ENCODE measurements around the gene GRN. TPM values are rescaled to one million over a fixed set of nuclear protein-coding genes. Genes with fewer than 3 reads are reported as not detected.

The GRN gene
- total and polyA plus RNA-seq, 2 of the 13 experiments (the other 11 are each of a cell fraction or from before 2014, with no cell fraction given) = 86.6 to 143 TPM

GRCh38 chr17:44378171-44378705 is 33.1 kb downstream of the GRN start (continued):
- TF ChIP-seq ZNF687 (CRISPR knock-in tag; IDR thresholded peaks at IDR 0.05) = 0 out of 2 replicates have a peak, but pooled peaks have one; percentile 20
- TF ChIP-seq POLR2AphosphoS2 (IDR thresholded peaks at IDR 0.05; ENCODE audit: low read depth, low read length) = no peak
- no peak for TF ChIP-seq PRPF4 (IDR thresholded peaks at IDR 0.05; ENCODE audit: low read depth, low read length, poor library complexity, severe bottlenecking)
- no peak for TF ChIP-seq SMARCE1 (IDR thresholded peaks at IDR 0.05; ENCODE audit: borderline replicate concordance)
- no peak for TF ChIP-seq ZBTB34 (CRISPR knock-in tag; IDR thresholded peaks at IDR 0.05)

- Histone ChIP-seq H3K27ac (ENCODE audit: extremely low read length, insufficient read depth, low read length) (no peak overlapping the region), H3K4me1 (ENCODE audit: insufficient read depth, low read length) (peaks cover 26% of the 10 kb centered on the region), H3K4me3 (replicated peaks in 1 of 3; ENCODE audit: insufficient read depth in 1 of 3, low read depth in 2 of 3, low read length in 3 of 3) (no peak overlapping the region), H3K27me3 (ENCODE audit: control insufficient read depth in 1 of 2, insufficient read depth in 2 of 2, low read length in 2 of 2) (peaks cover 18 to 63% of the 10 kb centered on the region in 2 experiments), H4K20me1 (ENCODE audit: insufficient read depth, low read length) (no peaks in the 10 kb centered on the region; the same call in 1 of the 2 replicates), H3K36me3 (replicated peaks in 1 of 2; ENCODE audit: control insufficient read depth in 1 of 2, insufficient read depth in 2 of 2, low read length in 2 of 2) (no peaks in the 10 kb centered on the region), H3K9ac (ENCODE audit: insufficient read depth, low read depth, low read length) (no peak overlapping the region), H2AFZ (ENCODE audit: low read length) (no peak overlapping the region), H3K9me3 (ENCODE audit: low read length) (no peaks in the 10 kb centered on the region), H3K4me2 (ENCODE audit: low read depth, low read length) (no peak overlapping the region), H3K79me2 (ENCODE audit: insufficient read depth, low read length) (no peaks in the 10 kb centered on the region)
- intact Hi-C loops (cut with micrococcal nuclease; ENCODE audit: unreplicated experiment) = no loop called here
- in situ Hi-C loops (cut with HindIII; ENCODE audit: extremely low pct_ligation_motif_present, low pct_unique_long_range_greater_than_20kb) = no loop called here
- BruUV-seq (replicated peaks) = no TSS peak
- WGBS (ENCODE audit: low lambda C conversion rate) = 39% methylated on average over 3 of the region's 10 CpGs
- no peak for DNase-seq (ENCODE audit: low spot score)
- no peak for FAIRE-seq
- ChIA-PET POLR2A (no interaction called here), CTCF (ENCODE audit: low intra/inter-chr PET ratio, low total read pairs) (no interaction called here)
- no peak for ATAC-seq
- no peak for TF ChIP-seq ZNF292 (CRISPR knock-in tag; IDR thresholded peaks at IDR 0.05; ENCODE audit: borderline replicate concordance, low read depth)
- no peak for TF ChIP-seq KLF15 (CRISPR knock-in tag; IDR thresholded peaks at IDR 0.05; ENCODE audit: borderline replicate concordance)
- TF ChIP-seq SOX13 (IDR thresholded peaks at IDR 0.05) = no peak
- no peak for TF ChIP-seq SOX13 (CRISPR knock-in tag; conservative IDR thresholded peaks at IDR 0.05 in 1 of 2, IDR thresholded peaks at IDR 0.05 in 1 of 2)
- no peak for TF ChIP-seq HCFC1 (IDR thresholded peaks at IDR 0.05; ENCODE audit: low read depth, low read length)
- TF ChIP-seq ZFYVE20 (CRISPR knock-in tag; IDR thresholded peaks at IDR 0.05; ENCODE audit: borderline replicate concordance, low read depth) = no peak
- no peak for TF ChIP-seq NR1H2 (CRISPR knock-in tag; IDR thresholded peaks at IDR 0.05; ENCODE audit: borderline replicate concordance, low read depth)
- TF ChIP-seq ZNF281 (CRISPR knock-in tag; IDR thresholded peaks at IDR 0.05; ENCODE audit: borderline replicate concordance) = no peak
- TF ChIP-seq FLYWCH1 (CRISPR knock-in tag; IDR thresholded peaks at IDR 0.05) = no peak
- no peak for TF ChIP-seq ZFP37 (CRISPR knock-in tag; IDR thresholded peaks at IDR 0.05; ENCODE audit: borderline replicate concordance)
These were observed 34.8 kb downstream of the GRN start for GRCh38 chr17:44379887-44380286.
